K562 treated with DMSO at 1 percent for 12 hours (cell line): ENCODE results near the gene KRTAP9-7. TPM values are rescaled to one million over a fixed set of nuclear protein-coding genes. Genes with fewer than 3 reads are reported as not detected.

Experiments
- total RNA-seq: library from RNA; unstranded; fragments of 300-600 nt; gene quantifications from 2 replicates; pipeline ENCODE4 v1.2.3, GENCODE V29; 2022; ENCODE audit not compliant: insufficient read depth

Gene KRTAP9-7
- total RNA-seq: not detected in 2 replicates

GRCh38 chr17:41275648-41276190 is at the start of gene KRTAP9-7:
KRTAP9-7 (plus strand) TSS chr17:41275698; CDS start chr17:41275698, 0 bp downstream.

GRCh38 chr17:41226598-41227095 is 48.9 kb upstream of the KRTAP9-7 start, which contains the start of gene KRTAP9-2:
KRTAP9-2 (plus strand) TSS chr17:41226648; CDS start chr17:41226655, 7 bp downstream.

GRCh38 chr17:41232399-41233105 is 42.9 kb upstream of the KRTAP9-7 start, which contains the start of gene KRTAP9-3:
KRTAP9-3 (plus strand) TSS chr17:41232449; CDS start chr17:41232502, 53 bp downstream.

GRCh38 chr17:41237949-41238437 is 37.5 kb upstream of the KRTAP9-7 start, which contains the start of gene KRTAP9-8:
KRTAP9-8 (plus strand) TSS chr17:41237999; CDS start chr17:41238052, 53 bp downstream.

GRCh38 chr17:41249637-41250240 is 25.8 kb upstream of the KRTAP9-7 start, which contains the start of gene KRTAP9-4:
KRTAP9-4 (plus strand) TSS chr17:41249687; CDS start chr17:41249721, 34 bp downstream.

GRCh38 chr17:41255381-41256290 is 19.9 kb upstream of the KRTAP9-7 start, which contains the start of gene KRTAP9-9:
KRTAP9-9 (plus strand) TSS chr17:41255384.

GRCh38 chr17:41265078-41265477 is 10.4 kb upstream of the KRTAP9-7 start, which contains the start of gene KRTAP9-6:
KRTAP9-6 (plus strand) TSS chr17:41265378; CDS start chr17:41265378, 0 bp downstream.

GRCh38 chr17:41301916-41302901 is 26.7 kb downstream of the KRTAP9-7 start, which contains the start of gene KRTAP29-1:
KRTAP29-1 (minus strand) TSS chr17:41302851; CDS start chr17:41302851, 0 bp downstream.

GRCh38 chr17:41308918-41309359 is 33.4 kb downstream of the KRTAP9-7 start, which contains the start of gene KRTAP16-1:
KRTAP16-1 (minus strand) TSS chr17:41309309; CDS start chr17:41309253, 56 bp downstream.

GRCh38 chr17:41315204-41315794 is 39.8 kb downstream of the KRTAP9-7 start, which contains the start of gene KRTAP17-1:
KRTAP17-1 (minus strand) TSS chr17:41315710; CDS start chr17:41315650, 60 bp downstream.

Other genes starting within 250 kb of the KRTAP9-7 start
- not detected in 2 replicates for gene KRTAP1-5, start 248.5 kb upstream of the KRTAP9-7 start, total RNA-seq
- gene KRTAP1-4, start 245.5 kb upstream of the KRTAP9-7 start, total RNA-seq: not detected in 2 replicates
- not detected in 2 replicates for gene KRTAP1-3, start 240.8 kb upstream of the KRTAP9-7 start, total RNA-seq
- not detected in 2 replicates for gene KRTAP1-1, start 234.2 kb upstream of the KRTAP9-7 start, total RNA-seq
- gene KRTAP2-1, start 228.4 kb upstream of the KRTAP9-7 start, total RNA-seq: not detected in 2 replicates
- gene KRTAP2-2, start 220.5 kb upstream of the KRTAP9-7 start, total RNA-seq: not detected in 2 replicates
- not detected in 2 replicates for gene KRTAP2-3, start 215.6 kb upstream of the KRTAP9-7 start, total RNA-seq
- gene KRTAP2-4, start 209.8 kb upstream of the KRTAP9-7 start, total RNA-seq: not detected in 2 replicates
- gene KRTAP4-7, start 191.5 kb upstream of the KRTAP9-7 start, total RNA-seq: not detected in 2 replicates
- not detected in 2 replicates for gene KRTAP4-8, start 177.6 kb upstream of the KRTAP9-7 start, total RNA-seq
- gene KRTAP4-16, start 173.5 kb upstream of the KRTAP9-7 start, total RNA-seq: not detected in 2 replicates
- gene KRTAP4-9, start 170.3 kb upstream of the KRTAP9-7 start, total RNA-seq: not detected in 2 replicates
- not detected in 2 replicates for gene KRTAP4-11, start 157.3 kb upstream of the KRTAP9-7 start, total RNA-seq
- gene KRTAP4-12, start 151.5 kb upstream of the KRTAP9-7 start, total RNA-seq: not detected in 2 replicates
- gene KRTAP4-6, start 135.2 kb upstream of the KRTAP9-7 start, total RNA-seq: not detected in 2 replicates
- not detected in 2 replicates for gene KRTAP4-5, start 125.9 kb upstream of the KRTAP9-7 start, total RNA-seq
- gene KRTAP4-4, start 115.0 kb upstream of the KRTAP9-7 start, total RNA-seq: not detected in 2 replicates
- not detected in 2 replicates for gene KRTAP4-3, start 107.5 kb upstream of the KRTAP9-7 start, total RNA-seq
- gene KRTAP4-2, start 97.5 kb upstream of the KRTAP9-7 start, total RNA-seq: not detected in 2 replicates
- gene KRTAP4-1, start 90.8 kb upstream of the KRTAP9-7 start, total RNA-seq: not detected in 2 replicates
- not detected in 2 replicates for gene KRTAP9-1, start 85.8 kb upstream of the KRTAP9-7 start, total RNA-seq
- not detected in 2 replicates for gene KRTAP9-2, start 49.0 kb upstream of the KRTAP9-7 start, total RNA-seq
- gene KRTAP9-3, start 43.2 kb upstream of the KRTAP9-7 start, total RNA-seq: not detected in 2 replicates
- gene KRTAP9-8, start 37.7 kb upstream of the KRTAP9-7 start, total RNA-seq: not detected in 2 replicates
- gene KRTAP9-4, start 26.0 kb upstream of the KRTAP9-7 start, total RNA-seq: not detected in 2 replicates
- not detected in 2 replicates for gene KRTAP9-9, start 20.3 kb upstream of the KRTAP9-7 start, total RNA-seq
- gene KRTAP9-6, start 10.3 kb upstream of the KRTAP9-7 start, total RNA-seq: not detected in 2 replicates
- not detected in 2 replicates for gene KRTAP29-1, start 27.2 kb downstream of the KRTAP9-7 start, total RNA-seq
- gene KRTAP16-1, start 33.6 kb downstream of the KRTAP9-7 start, total RNA-seq: not detected in 2 replicates
- not detected in 2 replicates for gene KRTAP17-1, start 40.0 kb downstream of the KRTAP9-7 start, total RNA-seq
- gene KRT33A, start 75.1 kb downstream of the KRTAP9-7 start, total RNA-seq: not detected in 2 replicates
- gene KRT33B, start 94.1 kb downstream of the KRTAP9-7 start, total RNA-seq: not detected in 2 replicates
- not detected in 2 replicates for gene KRT34, start 106.6 kb downstream of the KRTAP9-7 start, total RNA-seq
- not detected in 2 replicates for gene KRT31, start 121.9 kb downstream of the KRTAP9-7 start, total RNA-seq
- gene KRT37, start 148.9 kb downstream of the KRTAP9-7 start, total RNA-seq: not detected in 2 replicates
- gene KRT38, start 165.3 kb downstream of the KRTAP9-7 start, total RNA-seq: not detected in 2 replicates
- not detected in 2 replicates for gene KRT32, start 191.7 kb downstream of the KRTAP9-7 start, total RNA-seq
- not detected in 2 replicates for gene KRT35, start 205.5 kb downstream of the KRTAP9-7 start, total RNA-seq
- gene KRT36, start 214.2 kb downstream of the KRTAP9-7 start, total RNA-seq: not detected in 2 replicates
- not detected in 2 replicates for gene KRT13, start 229.9 kb downstream of the KRTAP9-7 start, total RNA-seq
- gene KRT15, start 243.2 kb downstream of the KRTAP9-7 start, total RNA-seq: 0.81 TPM in 1 of 2 replicates, not detected in the other